Right lobe of liver (tissue), 4 donors: ENCODE results near the gene KRTAP24-1.

Experiments
- CTCF ChIP-seq, 4 donors: fragments of 200-600 bp in 3 of 4; fragments of 450-650 bp in 1 of 4; IDR thresholded peaks; one replicate each; pipeline versions ENCODE4 v1.5.1 to v1.8.0; 2016 to 2022; ENCODE audit warnings: antibody characterized with exemption in 4 of 4, mild to moderate bottlenecking in 2 of 4
- POLR2A ChIP-seq: fragments of 450-650 bp; IDR thresholded peaks from one replicate; pipeline ENCODE4 v1.6.1; 2017; ENCODE audit warnings: antibody characterized with exemption, mild to moderate bottlenecking
- donor health status: DM: no; HTN: no; CAD: no.
- donor health status: DM: no; HTN: no; CAD: no.
- donor health status: DM: no; HTN: yes; CAD: no.

- no peak for TF ChIP-seq CTCF (IDR thresholded peaks at IDR 0.05)
- TF ChIP-seq POLR2A: no peak
These were observed 26.6 kb downstream of the KRTAP24-1 start for GRCh38 chr21:30256100-30256499.
